ENCODE data around the gene NFIB. TPM values are rescaled to one million over a fixed set of nuclear protein-coding genes. Genes with fewer than 3 reads are reported as not detected.

Gene NFIB
- total RNA-seq, 2 donors from 2014 or later: 54.8 to 114 TPM

DNA sequence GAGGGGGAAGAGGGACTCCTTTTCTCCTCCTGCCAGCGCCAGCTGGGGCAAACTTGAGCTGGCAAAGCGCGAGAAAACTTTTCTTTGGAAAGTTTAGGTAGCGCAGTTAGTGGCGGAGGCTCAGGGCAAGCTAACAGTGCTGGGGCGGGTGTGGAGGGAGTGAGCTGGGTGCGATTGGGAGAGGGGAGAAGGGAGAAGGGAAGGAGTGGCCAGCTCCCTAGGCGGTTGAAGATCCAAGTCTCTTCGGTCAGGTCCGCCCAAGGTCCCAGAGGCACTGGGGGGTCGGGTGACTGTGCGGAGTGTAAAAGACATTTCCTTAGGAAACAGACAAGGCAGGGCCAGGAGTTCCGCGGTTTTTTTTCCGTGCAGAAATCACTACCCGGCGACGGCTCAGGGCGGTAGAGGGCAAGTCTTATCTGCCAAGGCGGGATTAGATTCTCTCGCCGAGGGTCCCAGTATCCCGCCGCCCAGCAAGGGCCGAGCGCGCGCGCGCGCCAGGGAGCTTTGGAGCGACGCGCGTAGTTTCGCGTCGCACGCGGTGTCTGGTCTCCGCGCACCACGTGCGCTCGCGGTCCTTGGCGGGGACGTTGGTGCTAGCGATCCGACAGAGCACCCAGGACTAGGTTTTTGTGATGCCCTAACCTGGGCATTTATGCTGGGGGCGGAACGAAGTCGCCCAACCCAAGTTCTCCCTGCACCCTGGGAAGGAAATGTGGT is 33.6 kb upstream of the NFIB start:
- ATAC-seq (ENCODE audit: insufficient number of reproducible peaks, low FRiP score, low read depth): no peak
- peaks cover 25 to 57% of the 10 kb centered on the region in 2 donors for H3K4me1 ChIP-seq (ENCODE audit: control insufficient read depth in 1 of 2, low read depth in 2 of 2)
- H3K9me3 ChIP-seq: no peaks in the 10 kb centered on the region
- no peaks in the 10 kb centered on the region for H3K27me3 ChIP-seq (replicated peaks; ENCODE audit: insufficient read depth)
- TF ChIP-seq, protein P1, sequence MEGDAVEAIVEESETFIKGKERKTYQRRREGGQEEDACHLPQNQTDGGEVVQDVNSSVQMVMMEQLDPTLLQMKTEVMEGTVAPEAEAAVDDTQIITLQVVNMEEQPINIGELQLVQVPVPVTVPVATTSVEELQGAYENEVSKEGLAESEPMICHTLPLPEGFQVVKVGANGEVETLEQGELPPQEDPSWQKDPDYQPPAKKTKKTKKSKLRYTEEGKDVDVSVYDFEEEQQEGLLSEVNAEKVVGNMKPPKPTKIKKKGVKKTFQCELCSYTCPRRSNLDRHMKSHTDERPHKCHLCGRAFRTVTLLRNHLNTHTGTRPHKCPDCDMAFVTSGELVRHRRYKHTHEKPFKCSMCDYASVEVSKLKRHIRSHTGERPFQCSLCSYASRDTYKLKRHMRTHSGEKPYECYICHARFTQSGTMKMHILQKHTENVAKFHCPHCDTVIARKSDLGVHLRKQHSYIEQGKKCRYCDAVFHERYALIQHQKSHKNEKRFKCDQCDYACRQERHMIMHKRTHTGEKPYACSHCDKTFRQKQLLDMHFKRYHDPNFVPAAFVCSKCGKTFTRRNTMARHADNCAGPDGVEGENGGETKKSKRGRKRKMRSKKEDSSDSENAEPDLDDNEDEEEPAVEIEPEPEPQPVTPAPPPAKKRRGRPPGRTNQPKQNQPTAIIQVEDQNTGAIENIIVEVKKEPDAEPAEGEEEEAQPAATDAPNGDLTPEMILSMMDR (IDR thresholded peaks at IDR 0.05): no peak
- H3K36me3 ChIP-seq: no peaks in the 10 kb centered on the region
- H3K4me3 ChIP-seq: peak overlapping the region; percentile 83
- H3K27ac ChIP-seq: peak overlapping the region; percentile 86 to 87
- no peak for DNase-seq (ENCODE audit: low spot score)

DNA sequence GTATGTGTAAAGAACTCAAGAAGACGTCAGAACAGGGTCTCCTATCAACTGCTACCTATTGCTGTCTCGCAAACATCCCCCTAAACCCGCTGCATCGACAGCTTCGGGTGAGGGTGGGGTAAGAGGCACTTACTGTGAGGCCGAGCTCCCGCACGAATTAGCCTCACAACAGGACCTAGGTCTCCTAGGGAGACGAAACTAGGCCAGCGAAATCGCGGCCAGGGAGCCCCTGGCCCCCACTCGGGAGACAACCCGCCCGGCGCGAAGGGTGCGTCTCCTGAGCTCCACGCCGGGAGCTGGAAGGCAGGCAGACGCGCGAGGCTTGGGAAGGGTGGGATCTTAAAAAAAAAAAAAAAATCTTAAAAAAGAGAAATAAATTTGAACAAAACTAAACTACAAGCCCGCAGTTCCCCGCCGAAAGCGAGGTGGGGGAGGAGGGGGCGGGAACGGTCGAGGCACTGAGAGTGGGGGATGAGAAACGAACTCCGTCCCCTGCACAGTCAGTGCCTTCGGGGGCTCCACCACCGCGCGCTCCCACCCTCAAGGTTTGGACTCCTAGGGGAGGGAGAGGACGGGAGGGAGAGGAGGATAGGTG is 33.0 kb upstream of the NFIB start:
- ATAC-seq (ENCODE audit: insufficient number of reproducible peaks, low FRiP score, low read depth) (no peak), DNase-seq (ENCODE audit: low spot score) (no peak)
- peaks cover 25 to 56% of the 10 kb centered on the region in 2 donors for H3K4me1 ChIP-seq (ENCODE audit: control insufficient read depth in 1 of 2, low read depth in 2 of 2)
- no peaks in the 10 kb centered on the region for H3K36me3 ChIP-seq
- H3K27me3 ChIP-seq (replicated peaks; ENCODE audit: insufficient read depth): no peaks in the 10 kb centered on the region
- H3K4me3 ChIP-seq: peak overlapping the region; percentile 83
- TF ChIP-seq, protein P1 (IDR thresholded peaks at IDR 0.05): no peak
- H3K27ac ChIP-seq: peak overlapping the region; percentile 86 to 87
- no peaks in the 10 kb centered on the region for H3K9me3 ChIP-seq

DNA sequence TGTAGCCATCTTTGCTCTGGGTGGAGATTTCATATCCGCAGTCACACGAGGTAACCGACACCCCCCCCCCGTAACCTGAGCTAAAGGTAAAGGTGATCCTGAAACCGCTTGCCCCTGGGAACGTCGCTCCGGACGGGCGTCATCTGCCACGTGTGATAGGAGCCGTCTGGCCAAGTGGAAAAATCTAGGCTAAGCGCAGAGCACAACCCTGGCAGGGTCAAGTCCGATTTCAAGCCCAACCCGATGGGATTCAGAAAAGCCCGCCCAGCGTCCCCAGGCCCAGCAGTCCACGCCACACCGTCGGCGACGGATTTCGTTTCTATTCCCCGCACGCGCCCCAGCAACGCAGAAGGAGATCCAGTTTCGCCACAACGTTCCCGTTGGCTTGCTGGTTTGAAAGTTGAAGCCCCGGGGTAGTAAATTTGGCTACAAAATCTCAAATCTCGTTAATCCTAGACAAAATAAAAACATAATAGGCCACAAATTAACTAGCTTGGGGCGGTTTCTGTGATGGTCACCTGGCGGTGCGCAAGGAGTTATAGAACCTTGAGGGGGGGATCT is 32.4 kb upstream of the NFIB start:
- Histone ChIP-seq H3K27ac (peak overlapping the region; percentile 86 to 87), H3K4me1 (ENCODE audit: control insufficient read depth in 1 of 2, low read depth in 2 of 2) (peaks cover 20 to 56% of the 10 kb centered on the region in 2 donors), H3K36me3 (no peaks in the 10 kb centered on the region), H3K27me3 (replicated peaks; ENCODE audit: insufficient read depth) (no peaks in the 10 kb centered on the region), H3K9me3 (no peaks in the 10 kb centered on the region), H3K4me3 (peak overlapping the region; percentile 83)
- DNase-seq (ENCODE audit: low spot score) (no peak), ATAC-seq (ENCODE audit: insufficient number of reproducible peaks, low FRiP score, low read depth) (no peak)
- TF ChIP-seq, protein P1 (IDR thresholded peaks at IDR 0.05): no peak

DNA sequence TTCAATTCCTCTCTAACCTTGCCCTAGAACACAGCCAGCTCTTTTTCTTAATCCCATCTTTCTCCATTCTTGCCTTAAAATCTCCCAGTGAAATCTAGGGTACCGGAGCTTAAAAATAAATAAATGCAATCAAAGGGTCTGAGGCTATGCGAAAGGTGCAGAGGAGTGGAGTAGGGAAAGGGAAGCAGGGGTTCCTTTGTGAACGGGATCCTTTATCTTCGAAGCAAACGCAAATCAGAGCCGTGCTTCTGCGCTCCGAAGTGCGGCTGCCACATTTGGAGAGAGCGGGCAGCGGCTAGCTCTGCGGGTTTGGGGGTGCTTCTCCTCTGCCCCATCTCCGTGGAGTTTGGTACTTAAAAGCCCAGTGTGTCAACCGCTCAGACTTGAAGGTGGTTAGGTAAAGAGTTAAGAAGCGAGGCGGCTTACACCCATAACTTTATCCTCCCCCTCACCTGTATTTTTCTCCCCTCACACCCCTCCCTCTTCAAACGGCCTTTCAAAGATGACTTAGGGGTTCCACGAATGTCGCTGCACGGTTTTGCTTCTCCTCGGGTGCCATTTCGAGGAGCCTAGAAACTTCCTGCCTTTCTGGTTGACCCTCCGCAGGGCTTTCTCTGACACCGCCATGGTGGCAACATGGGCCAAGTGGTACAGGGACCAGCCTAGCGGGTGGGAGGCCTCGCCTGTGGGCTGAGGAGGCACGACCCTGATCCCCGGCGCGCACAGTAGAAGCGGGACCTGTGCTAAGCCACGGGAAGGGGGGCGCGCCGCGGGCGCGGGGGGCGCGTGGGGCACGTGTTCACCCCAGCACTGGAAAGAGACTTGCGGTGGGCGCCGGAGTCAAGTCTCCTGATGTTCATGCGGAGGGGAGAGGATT is 31.7 kb upstream of the NFIB start:
- no peaks in the 10 kb centered on the region for H3K36me3 ChIP-seq
- no peaks in the 10 kb centered on the region for H3K27me3 ChIP-seq (replicated peaks; ENCODE audit: insufficient read depth)
- TF ChIP-seq, protein P1 (IDR thresholded peaks at IDR 0.05): no peak
- no peaks in the 10 kb centered on the region for H3K9me3 ChIP-seq
- peaks cover 15 to 55% of the 10 kb centered on the region in 2 donors for H3K4me1 ChIP-seq (ENCODE audit: control insufficient read depth in 1 of 2, low read depth in 2 of 2)
- no peak for DNase-seq (ENCODE audit: low spot score)
- H3K27ac ChIP-seq: no peak overlapping the region
- no peak overlapping the region for H3K4me3 ChIP-seq
- no peak for ATAC-seq (ENCODE audit: insufficient number of reproducible peaks, low FRiP score, low read depth)
